Measurements from ENCODE around the gene NMUR1.

- TF ChIP-seq CTCF (IDR thresholded peaks at IDR 0.05) (no peak), POLR2A (IDR thresholded peaks at IDR 0.05) (no peak), EP300 (IDR thresholded peaks at IDR 0.05) (no peak)
Measured at GRCh38 chr2:231554748-231555545, 24.7 kb upstream of the NMUR1 start.
